Hematopoietic multipotent progenitor cell treated with erythropoietin and hydrocortisone succinate and interleukin-3 and kit ligand, for 15 days (in vitro differentiated cells): ENCODE measurements around the gene CYTH2.
"Not testable (repeated sequence)": the region's sequence is repeated elsewhere in the genome, so short reads cannot be mapped to it uniquely, and the experiment has no call there.

ENCODE experiments used
- DNase-seq: peaks from one replicate; pipeline ENCODE4 v3.0.0-alpha.2; 2015; ENCODE audit warnings: low spot score

CYTH2 gene

GRCh38 chr19:48477698-48478338, 8.6 kb downstream of the CYTH2 start:
- DNase-seq: no peak

DNA sequence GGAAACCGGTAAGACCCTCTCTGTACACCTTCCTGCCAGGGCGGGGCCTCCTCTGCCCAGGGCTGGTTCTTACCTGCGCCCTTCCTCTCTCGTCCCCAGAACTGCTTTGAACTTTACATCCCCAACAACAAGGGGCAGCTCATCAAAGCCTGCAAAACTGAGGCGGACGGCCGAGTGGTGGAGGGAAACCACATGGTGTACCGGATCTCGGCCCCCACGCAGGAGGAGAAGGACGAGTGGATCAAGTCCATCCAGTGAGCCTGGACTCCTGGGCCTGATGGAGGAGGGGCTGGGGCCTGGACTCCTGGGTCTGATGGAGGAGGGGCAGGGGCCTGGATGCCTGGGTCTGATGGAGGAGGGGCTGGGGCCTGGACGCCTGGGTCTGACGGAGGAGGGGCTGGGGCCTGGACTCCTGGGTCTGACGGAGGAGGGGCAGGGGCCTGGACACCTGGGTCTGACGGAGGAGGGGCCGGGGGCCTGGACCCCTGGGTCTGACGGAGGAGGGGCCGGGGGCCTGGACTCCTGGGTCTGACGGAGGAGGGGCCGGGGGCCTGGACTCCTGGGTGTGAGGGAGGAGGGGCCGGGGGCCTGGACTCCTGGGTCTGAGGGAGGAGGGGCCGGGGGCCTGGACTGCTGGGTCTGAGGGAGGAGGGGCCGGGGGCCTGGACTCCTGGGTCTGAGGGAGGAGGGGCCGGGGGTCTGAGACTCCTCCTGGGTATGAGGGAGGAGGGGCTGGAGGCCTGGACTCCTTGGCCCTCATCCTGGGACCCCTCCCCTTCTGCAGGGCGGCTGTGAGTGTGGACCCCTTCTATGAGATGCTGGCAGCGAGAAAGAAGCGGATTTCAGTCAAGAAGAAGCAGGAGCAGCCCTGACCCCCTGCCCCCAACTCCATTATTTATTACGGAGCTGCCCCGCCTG, 9.4 kb downstream of the CYTH2 start:
- DNase-seq: no peak

DNA sequence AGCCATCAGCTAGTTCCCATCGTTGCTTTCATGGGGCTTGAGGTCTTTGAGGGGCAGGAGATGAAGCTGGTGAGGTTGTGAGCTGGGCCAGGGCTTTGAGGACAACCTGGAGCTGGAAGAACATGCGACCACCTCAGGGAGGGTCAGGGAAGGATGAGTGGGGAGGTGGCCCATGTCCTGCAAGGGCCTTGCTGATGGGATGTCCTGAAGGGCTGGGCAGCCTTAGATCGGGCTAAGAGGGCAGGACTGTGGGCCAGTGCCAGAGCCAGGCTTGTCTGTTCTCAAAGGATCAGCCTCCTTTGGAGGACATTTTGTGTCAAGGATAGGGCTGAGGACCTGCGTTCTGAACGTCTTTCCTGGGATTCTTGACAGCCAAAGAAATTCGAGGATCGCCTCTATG, 10.5 kb downstream of the CYTH2 start:
- DNase-seq: no peak

GRCh38 chr19:48480183-48480557, 11.0 kb downstream of the CYTH2 start:
- no peak for DNase-seq

GRCh38 chr19:48480558-48481500, 11.7 kb downstream of the CYTH2 start:
- no peak for DNase-seq

- no peak for DNase-seq
Observed at GRCh38 chr19:48481846-48482639, 12.9 kb downstream of the CYTH2 start.

- no peak for DNase-seq
Observed at GRCh38 chr19:48483301-48483700, 14.1 kb downstream of the CYTH2 start.

GRCh38 chr19:48484247-48484893, 15.2 kb downstream of the CYTH2 start:
- no peak for DNase-seq

DNA sequence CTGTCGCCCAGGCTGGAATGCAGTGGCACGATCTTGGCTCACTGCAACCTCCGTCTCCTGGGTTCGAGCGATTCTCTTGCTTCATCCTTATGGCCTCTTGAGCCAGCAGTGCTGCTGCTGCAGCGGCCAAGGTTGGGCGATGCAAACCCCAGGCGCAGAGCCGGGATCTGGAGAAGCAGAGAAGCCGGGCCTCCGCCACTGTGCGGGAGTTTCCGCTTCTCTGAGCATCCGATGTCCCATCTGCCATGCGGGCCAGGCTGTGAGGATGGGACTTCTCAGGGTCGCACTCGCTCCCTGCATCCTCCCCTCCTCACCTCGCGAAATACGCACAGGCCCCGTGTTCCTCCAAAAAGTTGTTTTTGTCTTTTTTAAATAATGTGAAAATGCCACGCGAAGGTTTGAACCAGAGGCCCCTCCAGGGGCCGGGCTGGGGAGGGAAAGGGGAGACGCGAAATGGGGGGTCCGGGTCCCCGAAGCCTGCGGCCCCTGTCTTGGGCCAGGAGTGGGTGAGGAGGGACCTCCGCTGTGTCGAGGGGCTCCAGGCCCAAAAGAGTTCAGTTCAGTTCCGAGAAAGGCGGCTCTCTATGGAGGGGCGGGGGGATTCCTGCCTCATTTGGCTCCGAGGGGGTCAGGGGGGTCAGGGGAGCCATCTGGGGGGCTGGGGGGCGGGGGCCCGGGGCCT, 15.9 kb downstream of the CYTH2 start:
- DNase-seq: no peak

DNA sequence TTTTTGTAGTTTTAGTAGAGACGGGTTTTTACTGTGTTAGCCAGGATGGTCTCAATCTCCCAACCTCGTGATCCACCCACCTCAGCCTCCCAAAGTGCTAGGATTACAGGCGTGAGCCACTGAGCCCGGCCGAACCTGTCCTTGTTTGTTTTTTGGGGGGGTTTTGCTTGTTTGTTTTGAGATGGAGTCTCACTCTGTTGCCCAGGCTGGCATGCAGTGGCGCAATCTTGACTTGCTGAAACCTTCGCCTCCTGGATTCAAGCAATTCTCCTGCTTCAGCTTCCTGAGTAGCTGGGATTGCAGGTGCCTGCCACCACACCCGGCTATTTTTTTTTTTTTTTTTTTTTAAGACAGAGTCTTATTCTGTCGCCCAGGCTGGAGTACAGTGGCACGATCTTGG, 17.5 kb downstream of the CYTH2 start:
- DNase-seq: not testable (repeated sequence)

- no peak for DNase-seq
Observed at GRCh38 chr19:48487544-48487943, 18.4 kb downstream of the CYTH2 start.

GRCh38 chr19:48487948-48488347, 18.8 kb downstream of the CYTH2 start:
- peak; percentile 53 for DNase-seq

DNA sequence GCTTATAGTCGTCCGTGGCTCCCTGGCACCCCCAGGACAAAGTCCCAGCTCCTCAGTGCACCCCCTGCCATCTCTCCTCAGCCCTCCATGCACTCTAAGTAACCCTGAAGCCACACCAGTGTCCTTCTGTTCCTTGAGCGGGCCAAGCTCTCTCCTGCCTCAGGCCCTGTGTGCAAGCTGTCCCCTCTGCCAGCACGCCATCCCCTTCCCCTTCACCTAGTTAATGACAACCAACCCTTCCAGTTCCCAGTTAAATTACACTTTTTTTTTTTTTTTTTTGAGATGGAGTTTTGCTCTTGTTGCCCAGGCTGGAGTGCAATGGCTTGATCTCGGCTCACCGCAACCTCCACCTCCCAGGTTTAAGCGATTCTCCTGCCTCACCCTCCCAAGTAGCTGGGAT, 19.3 kb downstream of the CYTH2 start:
- not testable (repeated sequence) for DNase-seq

GRCh38 chr19:48489608-48490216, 20.5 kb downstream of the CYTH2 start:
- peak; percentile 79 for DNase-seq

- DNase-seq: peak; percentile 50
Observed at GRCh38 chr19:48490981-48491792, 22.0 kb downstream of the CYTH2 start.

GRCh38 chr19:48491793-48492123, 22.6 kb downstream of the CYTH2 start:
- DNase-seq: no peak

DNA sequence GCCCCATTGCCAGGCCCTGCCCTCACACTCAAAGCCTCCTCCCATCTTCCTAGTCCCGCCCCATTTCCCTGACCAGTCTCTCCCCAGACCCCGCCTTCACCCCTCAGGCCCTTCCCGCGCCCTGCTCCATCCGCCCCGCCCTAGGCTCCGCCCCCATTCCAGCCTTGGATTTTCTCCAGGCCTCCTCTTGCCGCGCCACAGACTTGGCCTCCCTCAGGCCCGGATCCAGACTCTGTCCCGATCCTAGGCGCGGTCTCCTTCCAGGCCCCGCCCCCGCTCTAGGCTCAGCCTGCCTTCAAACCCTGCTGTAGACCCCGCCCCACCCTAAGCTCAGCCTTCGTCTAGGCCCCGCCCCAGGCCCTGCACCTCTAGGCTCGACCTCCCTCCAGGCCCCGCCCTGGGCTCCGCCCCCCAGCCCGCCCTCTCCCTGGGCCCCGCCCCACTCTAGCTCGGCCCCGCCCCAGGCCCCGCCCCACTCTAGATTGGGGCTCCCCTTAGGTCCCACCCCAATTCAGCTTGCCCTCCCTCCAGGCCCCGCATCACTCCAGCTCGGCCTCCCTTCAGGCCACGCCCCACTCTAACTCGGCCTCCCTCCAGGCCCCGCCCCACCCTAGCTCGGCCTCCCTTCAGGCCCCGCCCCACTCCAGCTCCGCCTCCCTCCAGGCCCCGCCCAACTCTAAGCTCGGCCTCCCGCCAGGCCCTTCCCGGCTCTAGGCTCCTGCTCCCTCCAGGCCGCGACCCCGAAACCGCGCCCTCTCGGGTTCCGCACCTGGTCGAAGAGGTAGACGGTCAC, 24.0 kb downstream of the CYTH2 start:
- DNase-seq: peak; percentile 93

GRCh38 chr19:48493718-48494401, 24.7 kb downstream of the CYTH2 start:
- DNase-seq: no peak
